Right lobe of liver (tissue), 6 donors: Measurements from ENCODE around the gene DNMBP. TPM values are rescaled to one million over a fixed set of nuclear protein-coding genes. Genes with fewer than 3 reads are reported as not detected.

Experiments
- ATAC-seq, 4 donors: fragments of 200-7000 bp; cut with Tn5 transposase; one replicate each; pipeline ENCODE4 v1.9.1; 2020; ENCODE audit warnings: mild to moderate bottlenecking in 4 of 4, moderate library complexity in 4 of 4
- DNase-seq, 3 donors: peaks; one replicate each; pipeline ENCODE4 v3.0.0-alpha.2; 2020
- H3K27ac ChIP-seq, 3 donors: fragments of 200-600 bp; one replicate each; pipeline ENCODE4 v1.8.0; 2022
- H3K27me3 ChIP-seq, 2 donors: fragments of 200-600 bp; one replicate each; pipeline ENCODE4 v1.8.0; 2022
- H3K36me3 ChIP-seq, 4 donors: fragments of 200-600 bp; sonication (generic) in 1 of 4; one replicate each; pipeline versions ENCODE4 v1.5.1 to v1.8.0; 2017 to 2022; ENCODE audit warnings: control low read depth in 1 of 4
- H3K4me1 ChIP-seq, 4 donors: fragments of 200-600 bp; sonication (generic) in 1 of 4; one replicate each; pipeline versions ENCODE4 v1.5.1 to v1.8.0; 2017 to 2022; ENCODE audit warnings: control low read depth in 1 of 4
- H3K4me3 ChIP-seq, 3 donors: fragments of 200-600 bp; one replicate each; pipeline ENCODE4 v1.8.0; 2022
- H3K9me3 ChIP-seq, 4 donors: fragments of 200-600 bp; sonication (generic) in 1 of 4; one replicate each; pipeline versions ENCODE4 v1.5.1 to v1.8.0; 2017 to 2022; ENCODE audit warnings: control low read depth in 1 of 4
- CTCF ChIP-seq, 4 donors: fragments of 200-600 bp in 3 of 4; fragments of 450-650 bp in 1 of 4; IDR thresholded peaks; one replicate each; pipeline versions ENCODE4 v1.5.1 to v1.8.0; 2016 to 2022; ENCODE audit warnings: antibody characterized with exemption in 4 of 4, mild to moderate bottlenecking in 2 of 4
- POLR2A ChIP-seq: fragments of 450-650 bp; IDR thresholded peaks from one replicate; pipeline ENCODE4 v1.6.1; 2017; ENCODE audit warnings: antibody characterized with exemption, mild to moderate bottlenecking
- WGBS: methylation state at CpG from one replicate; pipeline ENCODE4 v1.1.6; 2018; ENCODE audit warnings: low coverage, low lambda C conversion rate; ENCODE audit not compliant: insufficient coverage; ENCODE audit errors: missing lambda C conversion rate; 5-methylcytosine and 5-hydroxymethylcytosine counted together
- intact Hi-C, 2 donors: fragments of 100-400 bp; cut with DNase I; formaldehyde crosslinking; loops; one replicate each; pipeline versions ENCODE4 v1.11.2 to v1.14.1; 2022
- total RNA-seq, 6 experiments: library from RNA; depleted of rRNA in 2 of 6; stranded (reverse); fragments of >200 nt in 2 of 6; fragmentation: NEBNext Ultra II Directional in 3 of 6; extraction: Animal tissue kit (Norgen Biotek cat#: 25700) in 3 of 6; gene quantifications; one replicate each; pipeline versions ENCODE4 v1.1.0 to v1.2.4, GENCODE V29; 2016 to 2023
- donor health status: DM: no; HTN: yes; CAD: no.
- donor health status: DM: no; HTN: no; CAD: no.
- donor health status: DM: no; HTN: no; CAD: no.
- donor health status: DM: no; HTN: yes; CAD: no.
- donor health status: DM: no; HTN: yes; CAD: no.

Gene DNMBP
- total RNA-seq, 6 experiments from 2014 or later: 7.9 to 12.7 (median 9.9) TPM

DNA sequence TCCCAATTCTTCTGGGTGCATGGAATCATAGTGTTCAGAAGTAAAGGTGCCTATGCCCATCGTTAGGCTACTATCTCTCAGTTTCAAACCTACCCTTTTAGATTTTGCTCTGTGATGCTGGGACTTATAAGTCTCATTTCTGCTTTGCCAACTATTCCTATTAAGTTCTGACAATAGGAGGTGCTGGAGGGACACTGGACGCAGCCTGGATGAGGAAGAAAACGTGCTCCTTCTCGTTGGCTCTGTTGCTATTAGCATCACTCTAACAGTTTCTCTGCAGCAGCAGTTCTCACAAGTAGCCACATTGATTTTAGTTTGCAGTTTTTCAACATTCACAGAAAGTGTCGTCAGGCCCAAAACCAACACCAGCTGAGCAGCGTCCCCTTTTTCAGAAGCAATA is 154.9 kb downstream of the DNMBP start:
- Histone ChIP-seq H3K27ac (no peak overlapping the region), H3K4me3 (no peak overlapping the region), H3K27me3 (no peaks in the 10 kb centered on the region), H3K9me3 (no peaks in the 10 kb centered on the region), H3K36me3 (peaks cover 0 to 31% (median 14%) of the 10 kb centered on the region in 4 donors), H3K4me1 (peaks cover 0 to 2% (median 0%) of the 10 kb centered on the region in 4 donors)
- 26% methylated on average over 6 of the region's 6 CpGs for WGBS
- intact Hi-C loops: no loop called here
- ATAC-seq (peak; percentile 63 to 82 (median 66)), DNase-seq (no peak)
- TF ChIP-seq POLR2A (no peak), CTCF (IDR thresholded peaks at IDR 0.05) (peak; percentile 26 to 48 (median 34))

GRCh38 chr10:99853655-99854054 is 156.1 kb downstream of the DNMBP start:
- intact Hi-C loops: no loop called here
- H3K27me3 ChIP-seq: no peaks in the 10 kb centered on the region
- TF ChIP-seq POLR2A (no peak), CTCF (IDR thresholded peaks at IDR 0.05) (no peak)
- H3K4me1 ChIP-seq: peaks cover 0 to 14% (median 5%) of the 10 kb centered on the region in 4 donors
- no peak overlapping the region for H3K4me3 ChIP-seq
- H3K27ac ChIP-seq: no peak overlapping the region
- H3K36me3 ChIP-seq: peaks cover 0 to 42% (median 15%) of the 10 kb centered on the region in 4 donors
- no peak for ATAC-seq
- no peak for DNase-seq
- H3K9me3 ChIP-seq: no peaks in the 10 kb centered on the region
- WGBS: 66% methylated on average over 3 of the region's 3 CpGs

DNA sequence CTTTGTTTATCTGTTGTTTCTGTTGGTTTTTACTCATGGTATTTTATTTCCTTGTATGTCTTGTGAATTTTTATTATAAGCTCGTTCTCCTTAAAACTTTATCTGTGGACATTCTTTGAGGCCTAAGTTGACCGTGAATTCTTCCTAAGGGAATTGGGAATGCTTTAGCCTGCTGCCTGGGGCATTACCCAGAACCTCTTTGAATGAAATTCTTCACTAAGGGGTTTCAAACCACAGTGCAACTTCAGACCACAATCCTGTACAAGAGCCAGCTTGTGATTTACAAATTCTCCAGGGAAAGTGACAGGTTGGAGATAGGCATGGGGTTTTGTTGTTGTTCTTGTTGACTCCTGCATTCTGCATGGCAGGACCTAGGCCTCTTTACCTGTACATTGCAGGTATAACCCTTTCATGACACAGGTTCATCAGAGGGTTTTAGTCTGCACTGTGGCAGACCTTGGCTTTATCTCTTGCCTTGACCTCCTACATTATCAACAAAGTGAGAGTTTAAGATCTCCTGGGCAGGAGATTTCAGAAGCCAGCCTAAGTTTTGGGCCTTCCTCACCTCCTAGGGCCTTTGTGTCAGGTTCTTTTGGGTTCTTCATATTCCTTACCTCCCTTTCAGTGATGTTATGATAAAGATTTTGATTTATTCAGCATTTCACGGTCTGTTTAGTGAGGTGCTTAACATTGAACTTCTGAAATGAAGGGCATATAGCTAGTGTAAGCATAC is 157.1 kb downstream of the DNMBP start:
- Histone ChIP-seq H3K4me3 (no peak overlapping the region), H3K36me3 (peaks cover 0 to 52% (median 18%) of the 10 kb centered on the region in 4 donors), H3K4me1 (peaks cover 0 to 24% (median 9%) of the 10 kb centered on the region in 4 donors), H3K9me3 (no peaks in the 10 kb centered on the region), H3K27ac (no peak overlapping the region), H3K27me3 (no peaks in the 10 kb centered on the region)
- TF ChIP-seq POLR2A (no peak), CTCF (IDR thresholded peaks at IDR 0.05) (no peak)
- 87% methylated on average over 3 of the region's 3 CpGs for WGBS
- ATAC-seq (no peak), DNase-seq (no peak)
- intact Hi-C loops: no loop called here

GRCh38 chr10:99851825-99852224 is 157.9 kb downstream of the DNMBP start:
- peaks cover 0 to 32% (median 13%) of the 10 kb centered on the region in 4 donors for H3K4me1 ChIP-seq
- peaks cover 0 to 60% (median 22%) of the 10 kb centered on the region in 4 donors for H3K36me3 ChIP-seq
- H3K27ac ChIP-seq: no peak overlapping the region
- no peak overlapping the region for H3K4me3 ChIP-seq
- WGBS: 89% methylated on average over 3 of the region's 3 CpGs
- H3K9me3 ChIP-seq: no peaks in the 10 kb centered on the region
- intact Hi-C loops: no loop called here
- ATAC-seq (no peak), DNase-seq (no peak)
- no peak for TF ChIP-seq CTCF (IDR thresholded peaks at IDR 0.05)
- TF ChIP-seq POLR2A: no peak
- no peaks in the 10 kb centered on the region for H3K27me3 ChIP-seq
